Right renal cortex interstitium (tissue), 3 donors: Measurements from ENCODE around the gene SCD. TPM values are rescaled to one million over a fixed set of nuclear protein-coding genes. Genes with fewer than 3 reads are reported as not detected.
"Not testable (repeated sequence)": the region's sequence is repeated elsewhere in the genome, so short reads cannot be mapped to it uniquely, and the experiment has no call there.

Experiments
- DNase-seq, 3 donors: peaks; one replicate each; pipeline ENCODE4 v3.0.0-alpha.2; 2013; ENCODE audit warnings: low read depth in 3 of 3, low spot score in 2 of 3
- polyA plus RNA-seq, 3 donors: library from polyadenylated mRNA; unstranded; fragments of 120-200 nt; gene quantifications; one replicate each; pipeline ENCODE4 v1.2.1, GENCODE V29; 2013; ENCODE audit not compliant: insufficient read length in 3 of 3

The SCD gene
- 10 to 100 TPM; 41.8 to 46.6 (median 45.1) TPM for polyA plus RNA-seq

DNA sequence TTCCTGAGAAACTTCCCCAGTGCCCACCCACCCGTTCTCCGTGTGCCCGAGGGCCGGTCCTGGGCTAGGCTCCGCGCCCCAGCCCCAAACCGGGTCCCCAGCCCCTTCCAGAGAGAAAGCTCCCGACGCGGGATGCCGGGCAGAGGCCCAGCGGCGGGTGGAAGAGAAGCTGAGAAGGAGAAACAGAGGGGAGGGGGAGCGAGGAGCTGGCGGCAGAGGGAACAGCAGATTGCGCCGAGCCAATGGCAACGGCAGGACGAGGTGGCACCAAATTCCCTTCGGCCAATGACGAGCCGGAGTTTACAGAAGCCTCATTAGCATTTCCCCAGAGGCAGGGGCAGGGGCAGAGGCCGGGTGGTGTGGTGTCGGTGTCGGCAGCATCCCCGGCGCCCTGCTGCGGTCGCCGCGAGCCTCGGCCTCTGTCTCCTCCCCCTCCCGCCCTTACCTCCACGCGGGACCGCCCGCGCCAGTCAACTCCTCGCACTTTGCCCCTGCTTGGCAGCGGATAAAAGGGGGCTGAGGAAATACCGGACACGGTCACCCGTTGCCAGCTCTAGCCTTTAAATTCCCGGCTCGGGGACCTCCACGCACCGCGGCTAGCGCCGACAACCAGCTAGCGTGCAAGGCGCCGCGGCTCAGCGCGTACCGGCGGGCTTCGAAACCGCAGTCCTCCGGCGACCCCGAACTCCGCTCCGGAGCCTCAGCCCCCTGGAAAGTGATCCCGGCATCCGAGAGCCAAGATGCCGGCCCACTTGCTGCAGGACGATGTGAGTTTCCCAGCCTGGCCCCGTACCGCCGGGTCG lies at the start of gene SCD:
Gene SCD (plus strand): TSS at position 469 of the 803 bp plus-strand sequence. CDS start 272 bp downstream, at position 741.
- peak in 1 of 3 donors; percentile 77 for DNase-seq

DNA sequence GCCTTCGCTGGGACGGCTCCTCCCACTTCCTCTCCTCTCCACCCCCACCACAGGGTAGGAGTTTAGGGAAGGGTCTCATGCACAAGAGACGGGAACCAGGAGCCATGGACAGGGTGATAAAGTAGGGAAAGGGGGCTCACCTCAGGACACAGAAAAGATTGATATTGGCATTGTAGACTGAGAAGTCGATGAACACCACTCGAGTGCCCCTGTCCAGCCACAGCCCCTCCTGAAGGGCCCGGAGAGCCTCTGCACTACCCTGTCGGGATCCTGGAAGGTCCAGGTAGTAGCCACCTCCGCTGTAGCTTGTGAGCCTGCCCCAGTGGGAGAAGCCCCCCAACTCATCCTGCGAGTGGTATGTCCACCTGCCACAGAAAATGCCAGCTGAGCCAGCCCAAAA lies 49.8 kb upstream of the SCD start:
- DNase-seq = no peak

DNA sequence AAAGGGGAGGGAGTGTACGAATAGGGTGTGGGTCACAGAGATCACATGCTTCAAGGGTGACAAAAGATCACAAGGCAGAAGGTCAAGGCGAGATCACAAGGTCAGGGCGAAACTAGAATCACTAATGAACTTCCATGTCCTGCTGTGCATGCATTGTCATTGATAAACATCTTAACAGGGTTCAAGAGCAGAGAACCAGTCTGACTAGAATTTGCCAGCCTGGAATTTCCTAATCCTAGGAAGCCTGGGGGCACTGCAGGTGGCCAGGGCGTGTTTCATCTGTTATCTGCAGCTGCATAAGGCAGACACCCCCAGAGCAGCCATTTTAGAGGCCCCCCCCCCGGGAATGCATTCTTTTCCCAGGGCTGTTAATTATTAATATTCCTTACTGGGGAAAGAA lies 45.9 kb upstream of the SCD start:
- DNase-seq = not testable (repeated sequence)

DNA sequence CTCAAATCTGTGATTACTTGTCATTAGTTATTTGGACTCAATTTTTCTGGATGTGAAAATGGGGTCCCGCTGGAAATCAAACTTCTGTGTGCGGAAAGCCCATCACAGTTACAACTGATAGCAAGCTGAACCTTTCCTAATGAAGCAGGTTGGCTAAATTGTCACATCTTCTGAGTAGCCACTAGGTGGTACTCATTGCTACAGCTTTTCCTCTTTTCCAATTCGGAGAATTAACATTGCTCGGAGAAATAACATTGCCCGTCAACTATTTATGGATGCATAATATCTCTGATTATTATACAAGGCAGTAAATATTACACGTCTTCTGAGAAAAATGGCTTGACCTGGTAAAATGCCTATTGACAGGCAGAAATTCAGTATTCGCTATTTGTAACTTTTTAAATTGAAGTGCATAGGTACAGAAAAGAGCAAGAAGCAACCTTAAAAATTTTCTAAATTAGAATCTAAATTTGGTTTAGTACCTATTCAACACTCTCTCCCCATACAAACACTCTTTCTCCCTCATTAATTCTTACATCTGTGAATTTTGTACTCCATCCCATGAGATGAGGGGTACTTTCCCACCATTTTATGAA lies 43.2 kb upstream of the SCD start:
- DNase-seq = no peak

DNA sequence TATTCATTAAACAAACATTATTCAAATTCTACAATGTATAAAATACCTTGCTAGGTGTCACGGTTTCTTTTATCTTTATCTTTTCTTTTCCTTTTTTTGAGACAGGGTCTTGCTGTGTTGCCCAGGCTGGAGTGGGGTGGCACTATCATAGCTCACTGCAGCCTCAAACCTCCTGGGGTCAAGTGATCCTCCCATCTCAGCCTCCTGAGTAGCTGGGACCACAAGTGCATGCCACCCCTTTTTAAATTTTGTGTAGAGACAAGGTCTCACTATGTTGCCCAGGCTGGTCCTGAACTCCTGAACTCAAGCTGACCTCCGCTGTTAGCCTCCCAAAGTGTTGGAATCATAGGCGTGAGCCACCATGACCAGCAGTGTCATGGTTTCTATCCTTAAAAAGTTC lies 42.6 kb upstream of the SCD start:
- DNase-seq = no peak

DNA sequence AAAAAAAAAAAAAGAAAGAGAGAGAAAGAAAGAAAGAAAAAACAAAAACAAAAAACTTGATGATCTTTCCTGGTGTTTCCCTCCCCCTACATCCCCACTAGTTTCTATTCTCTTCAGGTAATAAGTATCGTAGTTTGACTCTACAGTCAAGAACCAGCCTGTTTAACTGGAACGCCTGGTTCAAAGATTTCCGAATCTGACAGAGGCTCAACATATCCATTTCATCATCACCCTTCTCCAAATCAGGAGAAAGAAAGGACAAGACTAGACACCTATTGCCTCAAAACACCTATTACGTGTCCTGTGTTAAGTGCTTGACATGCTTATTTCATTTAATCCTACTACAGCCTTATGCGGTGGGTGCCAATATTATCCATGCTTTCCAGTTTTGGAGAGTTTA lies 40.2 kb upstream of the SCD start:
- DNase-seq = no peak

DNA sequence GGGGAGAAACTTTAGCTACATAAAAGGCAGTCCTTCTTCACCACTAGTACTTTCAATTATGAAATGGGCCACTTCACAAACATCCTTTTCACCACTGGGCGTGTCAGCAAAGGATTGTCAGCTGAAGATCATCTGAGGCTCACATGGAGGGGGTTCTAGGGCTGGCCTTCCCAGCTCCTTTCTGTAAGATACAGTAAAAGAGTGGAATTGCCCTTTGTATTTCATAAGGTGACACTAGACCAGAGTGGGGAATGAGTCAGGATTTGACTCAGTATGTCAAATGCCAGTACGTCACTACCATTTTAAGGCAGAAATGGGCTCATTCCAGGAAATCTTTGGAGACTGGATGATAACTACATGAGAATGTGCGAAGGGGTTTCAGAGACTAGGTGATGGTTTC lies 39.3 kb upstream of the SCD start:
- DNase-seq = no peak

DNA sequence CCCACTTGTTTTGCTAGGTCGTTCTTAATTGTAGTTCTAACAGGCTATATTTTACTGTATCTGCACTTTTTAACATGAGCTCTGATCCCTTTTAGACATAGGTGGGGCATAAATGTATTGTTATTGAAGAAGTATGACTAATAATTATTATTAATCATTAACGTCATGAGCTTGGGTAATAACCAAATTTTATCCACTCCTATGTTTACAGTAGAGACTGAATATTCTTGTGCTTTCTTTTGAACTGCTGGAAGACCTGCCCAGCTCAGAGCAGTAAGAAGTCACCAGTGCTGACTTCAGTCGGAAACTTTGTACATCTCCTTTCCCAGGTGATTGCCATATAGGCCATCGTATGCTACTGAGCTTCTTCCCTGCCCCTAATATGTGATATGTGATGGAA lies 35.7 kb upstream of the SCD start:
- DNase-seq = no peak

DNA sequence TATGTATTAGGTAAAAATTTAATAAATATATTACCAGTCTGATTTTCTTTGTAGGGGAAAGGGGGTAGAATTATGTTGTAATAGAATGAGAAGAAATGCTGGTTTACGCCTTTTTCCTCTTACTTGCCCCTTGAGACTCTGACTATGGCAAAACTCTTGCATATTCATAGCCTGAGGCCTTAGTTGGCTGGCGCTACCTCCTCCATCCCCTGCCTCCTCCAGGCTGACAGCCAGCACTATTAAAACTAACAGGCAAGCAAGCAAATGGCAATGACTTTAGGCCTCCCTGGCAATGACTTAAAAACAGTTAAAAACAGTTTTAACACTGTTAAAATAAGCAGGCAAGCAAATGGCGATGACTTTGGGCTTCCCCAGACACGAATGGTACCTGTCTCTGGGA lies 31.4 kb upstream of the SCD start:
- no peak for DNase-seq

DNA sequence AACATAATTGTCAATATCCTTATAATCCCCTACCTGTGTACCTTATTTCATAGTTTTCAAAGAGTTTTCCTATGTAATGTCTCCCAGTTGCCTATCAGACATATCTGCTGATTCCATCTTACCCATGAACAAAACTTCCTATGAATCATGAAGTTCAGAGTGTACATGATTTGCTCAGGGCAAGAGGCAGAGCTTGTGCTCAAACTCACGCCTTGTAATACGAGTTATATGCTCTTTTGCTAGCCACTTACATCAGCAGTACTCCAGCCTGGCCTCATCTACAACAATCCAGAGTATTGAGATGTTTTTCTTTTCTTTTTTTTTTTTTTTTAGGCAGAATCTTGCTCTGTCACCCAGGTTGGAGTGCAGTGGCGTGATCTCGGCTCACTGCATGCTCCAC lies 28.8 kb upstream of the SCD start:
- no peak for DNase-seq

DNA sequence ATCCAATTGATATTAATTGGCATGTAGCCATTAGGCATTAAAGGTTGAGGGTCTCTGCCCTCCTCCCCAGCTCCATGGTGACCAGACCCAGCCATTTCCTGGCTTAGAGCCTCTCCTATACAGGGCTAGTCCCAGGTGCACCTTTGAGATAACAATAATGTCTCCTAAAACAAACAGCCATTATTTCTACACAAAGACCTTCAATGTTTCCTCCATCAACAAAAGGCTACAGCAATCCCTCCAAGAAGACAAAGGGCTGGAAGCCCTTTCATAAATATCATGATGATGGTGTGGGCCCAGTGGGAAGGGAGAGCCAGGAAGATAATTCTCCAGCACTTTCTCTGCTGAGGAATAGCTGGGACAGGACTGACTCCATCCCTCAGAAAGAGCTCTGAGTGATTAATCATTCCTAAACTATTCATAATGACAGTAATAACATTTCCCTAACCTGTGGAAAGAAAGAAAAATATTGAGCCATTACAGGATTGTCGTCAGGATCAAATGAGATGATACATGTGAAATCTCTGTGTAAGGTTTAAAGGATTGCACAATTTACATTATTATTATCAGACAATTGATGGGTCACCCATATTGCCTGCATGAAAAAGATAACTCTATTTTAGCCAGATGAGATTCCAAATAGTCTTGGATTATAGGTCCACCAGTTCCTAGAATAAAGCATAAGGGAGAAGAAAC lies 27.2 kb upstream of the SCD start:
- no peak for DNase-seq

DNA sequence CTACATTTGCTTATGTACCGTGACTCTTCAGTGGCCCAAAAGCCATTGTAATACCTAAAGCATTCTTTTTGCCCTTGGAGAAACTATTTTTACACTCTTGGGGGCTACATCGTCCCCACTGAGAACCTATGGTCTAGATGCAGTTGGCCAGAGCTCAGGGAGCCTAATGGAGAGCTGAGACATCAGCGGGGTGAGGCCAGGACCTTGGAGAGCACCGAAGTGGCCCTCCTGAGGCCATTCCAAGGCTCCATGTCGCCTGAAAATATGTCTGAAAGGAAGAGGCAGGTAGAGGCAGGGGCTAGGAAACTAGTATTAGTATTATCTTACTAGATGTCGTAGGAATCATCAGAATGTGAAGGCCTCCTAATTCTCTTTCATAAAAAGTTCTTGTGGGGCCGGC lies 21.9 kb upstream of the SCD start:
- no peak for DNase-seq

DNA sequence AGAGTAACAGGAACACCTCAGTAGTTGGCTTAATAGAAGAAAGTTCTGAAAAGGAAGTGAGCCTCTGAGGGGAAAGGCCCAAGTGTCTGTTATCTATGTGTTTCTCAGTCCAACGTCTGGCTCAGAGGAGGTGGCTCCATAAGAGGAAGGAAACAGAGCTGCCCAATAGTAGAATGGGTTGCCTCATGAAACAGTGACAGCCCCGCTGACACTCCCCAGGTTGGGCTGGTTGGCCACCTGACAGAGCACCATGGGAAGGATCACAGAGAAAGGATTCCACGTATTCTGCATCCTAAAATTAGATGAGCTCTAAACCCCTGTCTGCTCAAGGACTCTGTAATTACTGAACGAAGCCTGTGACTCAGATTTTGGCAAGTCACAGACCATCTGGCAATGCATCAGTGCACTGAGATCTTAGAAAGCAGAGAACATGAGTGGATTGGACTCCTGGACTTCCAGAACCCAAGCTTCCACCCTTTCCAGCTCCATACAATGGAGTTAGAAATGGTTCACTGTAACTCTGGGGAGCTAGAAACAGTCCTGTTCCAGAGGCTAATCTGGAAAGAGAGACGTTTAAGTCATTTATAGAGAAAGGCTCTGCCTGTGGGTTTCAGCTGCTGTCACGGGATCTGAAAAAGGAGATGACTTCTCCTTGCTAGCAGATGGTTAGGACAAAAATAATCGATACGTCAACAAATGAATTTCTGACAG lies 19.9 kb upstream of the SCD start:
- no peak for DNase-seq

DNA sequence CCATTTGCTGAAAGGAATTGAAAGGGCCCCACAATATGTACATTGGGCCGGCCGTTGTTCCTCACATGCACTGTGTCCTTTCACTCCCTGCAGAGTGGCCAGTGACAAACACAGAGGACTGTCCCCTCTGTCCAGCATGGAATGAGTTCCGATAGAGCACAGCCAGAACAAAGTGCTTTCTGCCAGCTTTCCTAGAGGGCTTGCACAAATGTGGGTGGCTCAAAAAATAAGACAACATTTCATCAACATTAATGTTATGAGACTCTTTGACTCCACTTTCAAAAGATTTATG lies 19.4 kb upstream of the SCD start:
- no peak for DNase-seq

DNA sequence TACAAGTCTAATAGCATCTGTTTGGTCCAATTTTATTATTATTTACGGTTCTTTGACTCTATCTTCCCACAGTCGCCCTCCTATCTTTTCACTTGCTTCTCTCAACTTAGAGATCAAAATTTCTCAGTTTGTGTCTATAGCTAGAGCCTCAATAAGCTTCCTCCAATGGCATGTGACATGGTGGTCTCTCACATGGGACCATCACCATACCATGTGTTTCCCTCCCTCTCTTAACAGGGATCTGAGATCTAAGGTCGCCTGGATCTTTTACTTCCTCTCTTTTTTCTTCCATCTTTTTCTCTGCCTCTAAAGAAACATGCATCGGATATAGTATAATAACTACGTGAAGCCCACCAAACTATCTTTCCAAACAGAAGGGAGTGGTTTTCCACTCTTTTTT lies 18.8 kb upstream of the SCD start:
- no peak for DNase-seq

DNA sequence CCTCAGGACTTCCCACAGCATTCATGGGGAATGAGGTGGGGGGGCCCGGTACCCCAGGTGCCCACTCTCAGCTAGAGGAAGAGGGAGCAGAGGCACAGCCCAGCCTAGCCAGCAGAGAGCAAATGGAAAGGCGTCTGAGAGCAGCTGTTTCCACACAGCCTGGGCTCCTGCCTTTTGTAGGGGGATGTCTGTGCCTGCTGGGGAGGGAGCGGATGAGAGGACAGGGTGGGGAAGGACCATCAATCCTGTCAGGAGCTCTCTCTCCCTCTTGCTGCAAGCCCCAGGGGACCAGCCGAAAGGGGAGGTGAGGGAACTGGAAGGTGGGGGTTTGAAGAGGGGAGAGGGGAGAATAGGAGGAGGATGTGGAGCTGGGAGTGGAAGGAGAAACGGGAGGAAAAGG lies 17.0 kb upstream of the SCD start, which contains the start of gene PKD2L1:
Gene PKD2L1 (minus strand): TSS at position 150 of the 400 bp plus-strand sequence. CDS start 125 bp downstream, at position 25.
- DNase-seq = no peak

DNA sequence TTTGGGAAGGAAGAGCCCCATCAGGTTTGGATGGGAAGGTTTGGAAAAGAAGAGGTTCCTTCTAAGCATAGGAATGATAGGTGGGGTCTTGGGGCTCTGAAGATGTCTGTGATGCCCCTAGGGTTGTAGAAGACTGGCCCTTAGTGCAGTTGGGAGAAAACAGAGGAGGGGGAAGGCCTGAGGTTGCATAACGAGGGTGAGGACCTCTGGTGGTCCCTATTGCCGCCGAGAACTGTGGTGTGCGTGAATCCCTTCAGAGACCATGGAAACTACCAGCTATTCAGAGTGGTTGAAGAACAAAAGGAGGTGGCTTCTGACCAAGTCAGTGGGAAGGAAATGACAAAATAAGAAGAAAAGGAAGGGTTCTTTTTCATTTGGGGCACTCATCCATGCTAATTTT lies 13.9 kb upstream of the SCD start:
- DNase-seq = no peak

DNA sequence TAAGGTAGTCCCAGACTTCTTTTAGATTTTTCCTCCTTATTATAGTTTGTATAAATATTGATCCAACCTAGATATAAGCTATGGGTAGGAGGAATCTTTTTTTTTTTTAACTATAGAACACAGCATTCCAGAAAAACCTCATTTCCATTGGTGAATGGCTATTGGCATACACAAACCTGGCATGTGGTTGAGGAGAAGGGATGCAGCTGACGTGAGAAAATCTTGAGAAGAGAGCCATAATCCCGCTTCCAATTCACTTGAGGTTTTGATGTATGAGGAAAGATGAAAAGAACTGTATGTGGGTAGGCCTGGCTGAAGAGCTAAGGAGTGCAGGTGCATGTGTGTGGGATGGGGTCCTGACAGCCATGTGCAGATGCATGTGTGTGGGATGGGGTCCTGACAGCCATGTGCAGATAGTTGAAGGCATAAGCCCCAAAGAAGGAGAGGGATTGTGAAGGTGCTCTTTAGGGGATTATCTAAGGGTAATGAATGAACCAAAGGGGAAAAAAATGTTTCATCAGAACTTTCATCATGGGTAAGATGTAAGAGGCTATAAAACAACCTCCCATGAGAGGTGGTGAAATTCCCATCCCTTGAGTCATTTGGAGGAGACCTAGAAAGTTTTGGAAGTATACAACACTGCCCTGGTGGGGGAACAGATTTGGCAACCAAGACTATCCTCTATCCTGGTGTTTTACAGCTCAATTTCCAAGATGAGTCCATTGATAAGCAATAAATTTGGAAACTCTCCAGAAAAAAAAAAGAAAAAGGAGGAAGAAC lies 13.2 kb upstream of the SCD start:
- no peak for DNase-seq

DNA sequence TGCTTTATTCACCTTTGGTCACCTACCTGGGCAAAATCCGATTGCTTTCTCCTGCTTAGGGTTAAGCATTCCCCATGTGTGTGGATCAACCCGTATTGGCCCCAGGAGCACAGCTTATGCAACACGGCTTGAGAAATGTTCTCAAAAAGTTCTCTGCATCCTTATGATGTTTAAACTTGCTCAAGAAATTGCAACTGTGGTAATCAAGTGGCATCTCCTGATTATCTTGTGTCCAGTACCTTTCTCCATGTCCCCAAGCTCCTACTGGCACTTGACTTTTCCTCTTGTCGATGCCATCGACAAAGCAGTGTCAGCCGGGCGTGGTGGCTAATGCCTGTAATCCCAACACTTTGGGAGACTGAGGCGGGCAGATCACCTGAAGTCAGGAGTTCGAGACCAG lies 12.3 kb upstream of the SCD start:
- no peak for DNase-seq

DNA sequence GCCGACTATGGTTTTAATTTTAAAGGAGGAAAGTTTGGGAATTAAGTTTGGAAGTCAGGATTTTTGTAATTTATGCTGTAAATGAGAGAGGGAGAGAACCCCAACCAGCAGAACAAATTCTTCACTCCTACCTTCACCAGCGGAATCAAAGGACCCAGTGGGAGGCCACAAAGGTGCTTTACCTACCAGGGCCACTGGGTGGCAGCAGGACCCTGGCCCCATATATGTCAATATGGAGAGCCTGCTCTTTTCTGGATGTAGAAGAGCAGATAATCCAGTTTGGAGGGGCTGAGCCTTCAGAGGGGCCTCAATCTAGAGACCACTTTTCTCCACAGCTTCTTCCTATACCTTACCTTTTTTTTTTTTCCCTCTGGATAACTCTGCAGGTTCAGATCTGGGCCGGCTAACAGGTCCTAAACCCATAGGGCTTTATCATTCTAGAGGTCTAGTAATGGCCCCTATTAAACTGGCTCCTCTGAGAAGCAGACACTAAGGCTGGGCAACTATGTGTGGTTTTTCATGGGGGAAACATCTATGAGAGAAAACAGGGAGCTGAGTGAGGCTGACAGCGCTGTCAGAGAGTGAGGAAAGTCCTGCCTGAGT lies 8.5 kb upstream of the SCD start:
- DNase-seq = peak in 2 of 3 donors; percentile 25 to 36
